Keratinocyte (primary cell): ENCODE measurements around the gene GARIN1A. TPM values are rescaled to one million over a fixed set of nuclear protein-coding genes. Genes with fewer than 3 reads are reported as not detected.
"Not testable (repeated sequence)": the region's sequence is repeated elsewhere in the genome, so short reads cannot be mapped to it uniquely, and the experiment has no call there.

Experiments used
- DNase-seq: peaks from one replicate; pipeline ENCODE4 v3.0.0-alpha.2; 2011; ENCODE audit warnings: low read depth, missing footprints, low spot score
- FAIRE-seq: peaks from 2 replicates; lab custom pipeline; 2011; peaks lifted over from hg19 to GRCh38; lab: Jason Lieb, UNC
- H2AFZ ChIP-seq: 2 replicates; pipeline ENCODE4 v1.6.0; 2012; ENCODE audit warnings: low read length, control low read depth, inconsistent platforms; ENCODE audit not compliant: control insufficient read depth
- H3K27ac ChIP-seq: 2 replicates; pipeline ENCODE4 v1.5.1; 2011; ENCODE audit warnings: low read length; ENCODE audit not compliant: control insufficient read depth, insufficient read depth
- H3K27me3 ChIP-seq: 3 replicates; pipeline ENCODE4 v1.6.0; 2011; ENCODE audit warnings: low read length; ENCODE audit not compliant: control insufficient read depth, insufficient read depth; ENCODE audit errors: extremely low read depth
- H3K36me3 ChIP-seq, 2 experiments: 2 replicates in 1 of 2; 3 replicates in 1 of 2; pipeline ENCODE4 v1.5.1; 2011; ENCODE audit warnings: low read length in 2 of 2, mild to moderate bottlenecking in 1 of 2; ENCODE audit not compliant: control insufficient read depth in 2 of 2, insufficient read depth in 2 of 2; ENCODE audit errors: extremely low read depth in 1 of 2
- H3K4me1 ChIP-seq: 3 replicates; pipeline ENCODE4 v1.5.1; 2011; ENCODE audit warnings: low read length; ENCODE audit not compliant: control insufficient read depth, insufficient read depth; ENCODE audit errors: extremely low read depth
- H3K4me2 ChIP-seq: 3 replicates; pipeline ENCODE4 v1.6.0; 2011; ENCODE audit warnings: low read depth, low read length; ENCODE audit not compliant: control insufficient read depth, insufficient read depth; ENCODE audit errors: extremely low read depth
- H3K4me3 ChIP-seq, 3 experiments: fragments of 200-600 bp in 1 of 3; sonication (generic) in 1 of 3; 2 replicates in 2 of 3; 3 replicates in 1 of 3; pipeline ENCODE4 v1.5.1; 2011 to 2016; ENCODE audit warnings: low read length in 3 of 3, mild to moderate bottlenecking in 3 of 3, control low read depth in 2 of 3, inconsistent platforms in 1 of 3, low read depth in 1 of 3, mixed read lengths in 1 of 3, mixed run types in 1 of 3, moderate library complexity in 1 of 3; ENCODE audit not compliant: control insufficient read depth in 2 of 3, insufficient read depth in 2 of 3; ENCODE audit errors: extremely low read depth in 1 of 3
- H3K79me2 ChIP-seq: 2 replicates; pipeline ENCODE4 v1.6.0; 2012; ENCODE audit warnings: low read length; ENCODE audit not compliant: control insufficient read depth, insufficient read depth
- H3K9ac ChIP-seq: 3 replicates; pipeline ENCODE4 v1.6.0; 2011; ENCODE audit warnings: low read length; ENCODE audit not compliant: control insufficient read depth, insufficient read depth; ENCODE audit errors: extremely low read depth
- H3K9me1 ChIP-seq: 3 replicates; pipeline ENCODE4 v1.6.0; 2011; ENCODE audit warnings: low read length; ENCODE audit not compliant: control insufficient read depth, insufficient read depth; ENCODE audit errors: extremely low read depth
- H3K9me3 ChIP-seq: 2 replicates; pipeline ENCODE4 v1.5.1; 2012; ENCODE audit warnings: low read depth, low read length; ENCODE audit not compliant: control insufficient read depth
- H4K20me1 ChIP-seq: 3 replicates; pipeline ENCODE4 v1.6.0; 2011; ENCODE audit warnings: low read length; ENCODE audit not compliant: control insufficient read depth, insufficient read depth; ENCODE audit errors: extremely low read depth
- EZH2 ChIP-seq: IDR thresholded peaks from one replicate; pipeline ENCODE4 v1.6.1; 2012; ENCODE audit warnings: inconsistent platforms, mild to moderate bottlenecking, low read length, moderate library complexity
- dilution Hi-C: fragments of 300-500 bp; cut with MboI; formaldehyde crosslinking; loops from one replicate; pipeline ENCODE4 v1.7.0; 2020; ENCODE audit warnings: low sequenced_read_pairs; ENCODE audit not compliant: extremely low pct_ligation_motif_present
- polyA plus RNA-seq, 5 experiments: library from polyadenylated mRNA; depleted of rRNA in 3 of 5; stranded (reverse) in 3 of 5; stranded (forward) in 1 of 5; unstranded in 1 of 5; fragments of >200 nt; gene quantifications; 1 replicate in 1 of 5; 2 replicates in 3 of 5; 3 replicates in 1 of 5; pipeline versions ENCODE4 v1.2.1 to v1.2.3, GENCODE V29; 2011 to 2012; ENCODE audit warnings: missing spikeins in 2 of 5, low read depth in 1 of 5, low replicate concordance in 1 of 5
- TF ChIP-seq, protein P1 (sequence below), 3 experiments: IDR thresholded peaks in 1 of 3; conservative IDR thresholded peaks in 1 of 3; optimal IDR thresholded peaks in 1 of 3; 2 replicates in 2 of 3; 3 replicates in 1 of 3; pipeline versions ENCODE3 to v1.5.1; 2011; ENCODE audit warnings: low read length in 3 of 3, mild to moderate bottlenecking in 3 of 3, moderate library complexity in 2 of 3, control low read depth in 1 of 3, inconsistent platforms in 1 of 3; ENCODE audit not compliant: insufficient read depth in 2 of 3; ENCODE audit errors: extremely low read depth in 1 of 3

The GARIN1A gene
- polyA plus RNA-seq, 1 donor (not counting 4 experiments of a cell fraction or from before 2014, with no cell fraction given), result 0.69 TPM

DNA sequence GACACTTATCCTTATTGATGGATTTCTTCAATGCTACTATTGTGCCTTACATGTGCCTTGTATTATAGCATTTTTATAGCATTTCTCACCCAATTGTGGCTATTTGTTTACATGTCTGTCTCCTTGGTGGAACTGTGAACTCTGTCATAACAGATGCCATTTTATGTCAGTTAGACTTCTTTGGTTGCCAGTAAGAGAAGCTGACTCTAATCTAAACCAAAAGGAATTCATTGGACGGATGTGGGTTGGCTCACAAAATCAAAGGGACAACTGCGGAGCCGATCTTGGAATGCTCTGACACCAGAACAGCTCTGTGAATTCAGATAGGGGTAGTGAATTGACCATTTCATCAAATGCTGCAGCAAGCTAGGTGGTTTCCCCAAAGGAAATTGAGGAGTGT lies 15.0 kb downstream of the GARIN1A start:
- H3K36me3 ChIP-seq, result peaks cover 0 to 10% of the 10 kb centered on the region in 2 experiments
- no peaks in the 10 kb centered on the region for H3K4me1 ChIP-seq
- no peak overlapping the region for H3K27ac ChIP-seq
- no peaks in the 10 kb centered on the region for H3K9me1 ChIP-seq
- H3K9me3 ChIP-seq, result no peaks in the 10 kb centered on the region
- DNase-seq, result no peak
- no peak overlapping the region for H3K9ac ChIP-seq
- no peak overlapping the region for H3K4me2 ChIP-seq
- dilution Hi-C loops, result no loop called here
- no peaks in the 10 kb centered on the region for H3K27me3 ChIP-seq
- TF ChIP-seq EZH2, result no peak
- TF ChIP-seq, protein P1, sequence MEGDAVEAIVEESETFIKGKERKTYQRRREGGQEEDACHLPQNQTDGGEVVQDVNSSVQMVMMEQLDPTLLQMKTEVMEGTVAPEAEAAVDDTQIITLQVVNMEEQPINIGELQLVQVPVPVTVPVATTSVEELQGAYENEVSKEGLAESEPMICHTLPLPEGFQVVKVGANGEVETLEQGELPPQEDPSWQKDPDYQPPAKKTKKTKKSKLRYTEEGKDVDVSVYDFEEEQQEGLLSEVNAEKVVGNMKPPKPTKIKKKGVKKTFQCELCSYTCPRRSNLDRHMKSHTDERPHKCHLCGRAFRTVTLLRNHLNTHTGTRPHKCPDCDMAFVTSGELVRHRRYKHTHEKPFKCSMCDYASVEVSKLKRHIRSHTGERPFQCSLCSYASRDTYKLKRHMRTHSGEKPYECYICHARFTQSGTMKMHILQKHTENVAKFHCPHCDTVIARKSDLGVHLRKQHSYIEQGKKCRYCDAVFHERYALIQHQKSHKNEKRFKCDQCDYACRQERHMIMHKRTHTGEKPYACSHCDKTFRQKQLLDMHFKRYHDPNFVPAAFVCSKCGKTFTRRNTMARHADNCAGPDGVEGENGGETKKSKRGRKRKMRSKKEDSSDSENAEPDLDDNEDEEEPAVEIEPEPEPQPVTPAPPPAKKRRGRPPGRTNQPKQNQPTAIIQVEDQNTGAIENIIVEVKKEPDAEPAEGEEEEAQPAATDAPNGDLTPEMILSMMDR (optimal IDR thresholded peaks at IDR 0.05 in 1 of 3, IDR thresholded peaks at IDR 0.05 in 1 of 3, conservative IDR thresholded peaks at IDR 0.05 in 1 of 3; ENCODE audit: extremely low read depth in 1 of 3, insufficient read depth in 2 of 3, low read length in 3 of 3), result no peak
- no peak for FAIRE-seq
- H4K20me1 ChIP-seq, result no peaks in the 10 kb centered on the region
- no peak overlapping the region for H2AFZ ChIP-seq
- no peaks in the 10 kb centered on the region for H3K79me2 ChIP-seq
- no peak overlapping the region for H3K4me3 ChIP-seq

DNA sequence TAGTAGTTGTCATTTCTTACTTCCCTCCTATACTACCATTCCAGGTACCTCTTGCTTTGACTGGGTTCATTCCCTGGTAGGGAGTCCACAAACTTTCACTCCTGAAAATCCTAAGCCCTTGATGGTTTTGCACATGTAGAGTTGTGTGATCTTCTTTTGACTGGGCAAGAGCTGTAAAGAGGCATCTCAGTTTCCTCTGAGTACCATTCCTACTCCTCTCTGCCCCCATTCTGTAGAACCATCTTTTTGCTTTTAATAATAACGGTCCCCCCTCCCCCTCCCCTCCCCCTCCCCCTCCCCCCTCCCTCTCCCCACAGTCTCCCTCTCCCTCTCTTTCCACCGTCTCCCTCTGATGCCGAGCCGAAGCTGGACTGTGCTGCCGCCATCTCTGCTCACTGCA lies 16.4 kb downstream of the GARIN1A start:
- Histone ChIP-seq H3K4me3 (no peak overlapping the region), H3K4me1 (no peaks in the 10 kb centered on the region), H3K9ac (no peak overlapping the region), H3K27ac (no peak overlapping the region), H3K36me3 (peaks cover 0 to 6% of the 10 kb centered on the region in 2 experiments), H3K4me2 (no peak overlapping the region), H3K9me1 (no peaks in the 10 kb centered on the region), H4K20me1 (no peaks in the 10 kb centered on the region), H3K27me3 (no peaks in the 10 kb centered on the region), H2AFZ (no peak overlapping the region), H3K79me2 (no peaks in the 10 kb centered on the region), H3K9me3 (no peaks in the 10 kb centered on the region)
- no peak for DNase-seq
- dilution Hi-C loops, result no loop called here
- no peak for TF ChIP-seq EZH2
- TF ChIP-seq, protein P1 (optimal IDR thresholded peaks at IDR 0.05 in 1 of 3, IDR thresholded peaks at IDR 0.05 in 1 of 3, conservative IDR thresholded peaks at IDR 0.05 in 1 of 3; ENCODE audit: extremely low read depth in 1 of 3, insufficient read depth in 2 of 3, low read length in 3 of 3), result no peak
- no peak for FAIRE-seq

DNA sequence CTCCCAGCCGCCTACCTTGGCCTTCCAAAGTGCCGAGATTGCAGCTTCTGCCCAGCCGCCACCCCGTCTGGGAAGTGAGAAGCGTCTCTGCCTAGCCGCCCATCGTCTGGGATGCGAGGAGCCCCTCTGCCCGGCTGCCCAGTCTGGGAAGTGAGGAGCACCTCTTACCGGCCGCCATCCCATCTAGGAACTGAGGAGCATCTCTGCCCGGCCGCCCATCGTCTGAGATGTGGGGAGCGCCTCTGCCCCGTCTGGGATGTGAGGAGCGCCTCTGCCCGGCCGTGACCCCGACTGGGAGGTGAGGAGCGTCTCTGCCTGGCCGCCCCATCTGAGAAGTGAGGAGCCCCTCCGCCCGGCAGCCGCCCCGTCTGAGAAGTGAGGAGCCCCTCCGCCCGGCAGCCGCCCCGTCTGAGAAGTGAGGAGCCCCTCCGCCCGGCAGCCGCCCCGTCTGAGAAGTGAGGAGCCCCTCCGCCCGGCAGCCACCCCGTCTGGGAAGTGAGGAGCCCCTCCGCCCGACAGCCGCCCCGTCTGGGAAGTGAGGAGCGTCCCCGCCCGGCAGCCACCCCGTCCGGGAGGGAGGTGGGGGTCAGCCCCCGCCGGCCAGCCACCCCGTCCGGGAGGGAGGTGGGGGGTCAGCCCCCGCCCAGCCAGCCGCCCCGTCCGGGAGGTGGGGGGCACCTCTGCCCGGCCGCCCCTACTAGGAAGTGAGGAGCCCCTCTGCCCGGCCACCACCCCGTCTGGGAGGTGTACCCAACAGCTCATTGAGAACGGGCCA lies 17.3 kb downstream of the GARIN1A start:
- H3K4me2 ChIP-seq, H3K27me3 ChIP-seq, H3K9me3 ChIP-seq, DNase-seq, H3K27ac ChIP-seq, H3K9me1 ChIP-seq, H3K36me3 ChIP-seq, dilution Hi-C loops, H4K20me1 ChIP-seq, H3K4me3 ChIP-seq, H3K9ac ChIP-seq, H3K79me2 ChIP-seq, FAIRE-seq, H3K4me1 ChIP-seq, H2AFZ ChIP-seq: not testable (repeated sequence)
